ENCODE measurements around the gene SERAC1. TPM values are rescaled to one million over a fixed set of nuclear protein-coding genes. Genes with fewer than 3 reads are reported as not detected.
A peak's percentile ranks its signal among the peaks of the same experiment; 100 is the strongest.

Gene SERAC1
- total RNA-seq, 1 donor = 26.3 TPM

DNA sequence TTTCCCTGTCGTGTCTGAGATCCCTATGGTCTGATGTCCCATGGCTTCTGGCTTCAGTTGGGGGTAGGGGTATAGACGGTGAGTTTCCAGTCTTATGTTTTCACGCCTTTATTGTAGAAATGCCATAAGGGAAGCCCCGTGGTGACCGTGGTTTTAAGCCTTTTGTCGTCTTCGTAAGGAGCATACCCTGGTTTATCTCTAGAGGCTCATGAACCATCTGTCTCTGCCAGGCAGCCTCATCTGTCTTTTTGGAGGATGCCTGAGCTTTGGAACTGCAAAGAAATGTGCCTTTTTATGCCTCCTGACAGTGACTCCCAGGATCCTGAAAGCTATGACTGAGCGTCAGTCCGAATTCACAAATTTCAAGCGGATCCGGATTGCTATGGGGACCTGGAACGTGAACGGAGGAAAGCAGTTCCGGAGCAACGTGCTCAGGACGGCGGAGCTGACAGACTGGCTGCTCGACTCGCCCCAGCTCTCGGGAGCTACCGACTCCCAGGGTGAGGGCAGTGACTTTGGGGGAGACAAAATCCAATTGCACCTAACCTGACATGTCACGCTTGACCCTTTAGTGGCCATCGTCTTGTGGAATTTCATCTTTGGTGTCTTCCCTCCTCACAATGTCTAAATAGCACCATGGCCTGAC, 101.8 kb downstream of the SERAC1 start:
- no peak for DNase-seq (ENCODE audit: low read depth)
- TF ChIP-seq, protein P1, sequence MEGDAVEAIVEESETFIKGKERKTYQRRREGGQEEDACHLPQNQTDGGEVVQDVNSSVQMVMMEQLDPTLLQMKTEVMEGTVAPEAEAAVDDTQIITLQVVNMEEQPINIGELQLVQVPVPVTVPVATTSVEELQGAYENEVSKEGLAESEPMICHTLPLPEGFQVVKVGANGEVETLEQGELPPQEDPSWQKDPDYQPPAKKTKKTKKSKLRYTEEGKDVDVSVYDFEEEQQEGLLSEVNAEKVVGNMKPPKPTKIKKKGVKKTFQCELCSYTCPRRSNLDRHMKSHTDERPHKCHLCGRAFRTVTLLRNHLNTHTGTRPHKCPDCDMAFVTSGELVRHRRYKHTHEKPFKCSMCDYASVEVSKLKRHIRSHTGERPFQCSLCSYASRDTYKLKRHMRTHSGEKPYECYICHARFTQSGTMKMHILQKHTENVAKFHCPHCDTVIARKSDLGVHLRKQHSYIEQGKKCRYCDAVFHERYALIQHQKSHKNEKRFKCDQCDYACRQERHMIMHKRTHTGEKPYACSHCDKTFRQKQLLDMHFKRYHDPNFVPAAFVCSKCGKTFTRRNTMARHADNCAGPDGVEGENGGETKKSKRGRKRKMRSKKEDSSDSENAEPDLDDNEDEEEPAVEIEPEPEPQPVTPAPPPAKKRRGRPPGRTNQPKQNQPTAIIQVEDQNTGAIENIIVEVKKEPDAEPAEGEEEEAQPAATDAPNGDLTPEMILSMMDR (IDR thresholded peaks at IDR 0.05; ENCODE audit: insufficient read depth, low read depth, low read length) = no peak
- no peak overlapping the region for H3K4me3 ChIP-seq (ENCODE audit: low read depth, low read length)

DNA sequence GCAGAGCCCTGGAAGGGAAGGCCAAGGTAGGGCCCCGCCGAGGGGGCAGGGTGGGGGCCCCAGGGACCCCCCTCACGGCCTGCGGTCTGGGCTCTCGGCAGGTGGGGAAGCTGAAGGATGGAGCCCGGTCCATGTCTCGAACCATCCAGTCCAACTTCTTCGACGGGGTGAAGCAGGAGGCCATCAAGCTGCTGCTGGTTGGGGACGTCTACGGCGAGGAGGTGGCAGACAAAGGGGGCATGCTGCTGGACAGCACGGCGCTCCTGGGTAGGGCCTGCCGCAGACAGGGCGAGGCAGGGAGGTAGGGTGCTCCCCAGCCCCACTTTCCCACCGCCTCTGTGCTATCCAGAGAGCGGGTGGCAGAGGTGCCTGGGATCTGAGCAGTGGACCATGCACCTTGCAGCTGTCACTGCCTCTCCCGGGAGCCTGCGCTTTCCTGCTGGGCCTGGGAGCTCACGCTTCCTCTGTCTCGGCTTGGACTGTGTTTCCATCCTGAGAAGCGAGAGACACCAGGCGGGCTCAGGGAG, 103.3 kb downstream of the SERAC1 start:
- H3K4me3 ChIP-seq (ENCODE audit: low read depth, low read length) = no peak overlapping the region
- TF ChIP-seq, protein P1 (IDR thresholded peaks at IDR 0.05; ENCODE audit: insufficient read depth, low read depth, low read length) = no peak
- DNase-seq (ENCODE audit: low read depth) = no peak

DNA sequence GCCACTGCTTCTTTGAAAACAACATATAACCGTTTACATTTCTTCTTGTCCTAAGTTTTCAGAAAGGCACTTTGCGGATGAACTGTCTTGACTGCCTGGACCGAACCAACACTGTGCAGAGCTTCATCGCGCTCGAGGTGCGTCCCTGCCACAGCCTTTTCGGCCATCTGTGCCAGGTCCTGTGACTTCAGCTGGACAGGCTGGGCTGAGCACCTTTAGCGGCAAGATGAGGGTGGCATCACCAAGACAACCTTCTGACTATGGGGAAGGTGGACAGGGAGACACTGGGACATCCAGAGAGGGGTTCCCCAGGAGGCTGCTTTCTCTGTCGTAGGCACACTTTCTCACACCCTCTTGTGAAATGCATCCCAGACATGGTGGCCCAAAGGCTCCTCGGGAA, 104.3 kb downstream of the SERAC1 start:
- DNase-seq (ENCODE audit: low read depth) = no peak
- no peak overlapping the region for H3K4me3 ChIP-seq (ENCODE audit: low read depth, low read length)
- TF ChIP-seq, protein P1 (IDR thresholded peaks at IDR 0.05; ENCODE audit: insufficient read depth, low read depth, low read length) = no peak

DNA sequence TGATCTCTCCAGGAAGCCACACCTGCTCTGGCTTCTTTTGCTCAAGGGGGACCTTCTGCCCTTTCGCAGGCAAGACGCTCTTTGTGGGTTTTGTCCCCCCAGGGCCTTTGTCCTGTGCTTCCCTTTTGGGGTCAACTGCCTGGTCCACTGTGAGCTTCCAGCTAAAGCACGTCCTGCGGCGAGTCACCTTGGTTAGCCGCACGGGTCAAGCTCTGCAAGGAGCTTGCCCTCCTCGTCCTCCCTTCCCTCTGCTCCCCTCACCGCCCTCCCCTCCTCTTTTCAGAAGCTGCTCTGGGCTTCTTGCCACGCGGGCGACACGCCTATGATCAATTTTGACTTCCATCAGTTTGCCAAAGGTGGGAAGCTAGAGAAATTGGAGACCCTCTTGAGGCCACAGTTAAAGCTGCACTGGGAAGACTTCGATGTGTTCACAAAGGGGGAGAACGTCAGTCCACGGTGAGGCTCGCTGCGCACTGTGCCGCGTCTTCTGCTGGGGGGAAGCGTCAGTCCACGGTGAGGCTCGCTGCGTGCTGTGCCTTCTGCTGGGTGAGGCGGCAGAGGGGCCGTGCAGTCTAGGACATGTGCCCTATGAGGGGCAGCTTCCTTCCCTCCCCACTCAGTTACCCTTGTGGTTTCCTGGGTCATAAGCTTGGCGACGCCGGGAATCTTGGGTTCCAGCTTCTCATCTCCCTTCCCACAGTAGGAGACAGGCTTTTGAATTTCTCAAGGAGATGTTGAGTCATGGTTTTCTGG, 106.2 kb downstream of the SERAC1 start:
- no peak for DNase-seq (ENCODE audit: low read depth)

DNA sequence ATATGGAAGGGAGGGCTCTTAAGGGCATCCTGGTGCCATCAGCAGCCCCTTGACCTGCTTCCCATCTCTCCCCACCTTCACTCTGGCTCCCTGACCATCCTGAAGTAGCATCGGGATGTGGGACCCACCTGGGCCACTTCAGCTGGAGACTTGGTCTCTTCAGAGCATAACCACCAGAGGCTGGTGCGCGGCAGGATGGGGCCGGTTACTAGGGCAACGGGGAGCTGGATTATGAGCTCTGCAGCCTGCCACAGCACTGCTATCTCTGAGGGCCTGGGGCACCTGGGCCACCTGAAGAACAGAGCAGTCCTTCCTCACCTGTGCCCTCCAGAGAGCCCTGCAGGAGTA, 106.7 kb downstream of the SERAC1 start:
- DNase-seq (ENCODE audit: low read depth) = no peak
- H3K4me3 ChIP-seq (ENCODE audit: low read depth, low read length) = no peak overlapping the region
- TF ChIP-seq, protein P1 (IDR thresholded peaks at IDR 0.05; ENCODE audit: insufficient read depth, low read depth, low read length) = no peak

More for the DNA sequence above, 106.2 kb downstream of the SERAC1 start:
- TF ChIP-seq, protein P1 (IDR thresholded peaks at IDR 0.05; ENCODE audit: insufficient read depth, low read depth, low read length) = no peak
- no peak overlapping the region for H3K4me3 ChIP-seq (ENCODE audit: low read depth, low read length)

DNA sequence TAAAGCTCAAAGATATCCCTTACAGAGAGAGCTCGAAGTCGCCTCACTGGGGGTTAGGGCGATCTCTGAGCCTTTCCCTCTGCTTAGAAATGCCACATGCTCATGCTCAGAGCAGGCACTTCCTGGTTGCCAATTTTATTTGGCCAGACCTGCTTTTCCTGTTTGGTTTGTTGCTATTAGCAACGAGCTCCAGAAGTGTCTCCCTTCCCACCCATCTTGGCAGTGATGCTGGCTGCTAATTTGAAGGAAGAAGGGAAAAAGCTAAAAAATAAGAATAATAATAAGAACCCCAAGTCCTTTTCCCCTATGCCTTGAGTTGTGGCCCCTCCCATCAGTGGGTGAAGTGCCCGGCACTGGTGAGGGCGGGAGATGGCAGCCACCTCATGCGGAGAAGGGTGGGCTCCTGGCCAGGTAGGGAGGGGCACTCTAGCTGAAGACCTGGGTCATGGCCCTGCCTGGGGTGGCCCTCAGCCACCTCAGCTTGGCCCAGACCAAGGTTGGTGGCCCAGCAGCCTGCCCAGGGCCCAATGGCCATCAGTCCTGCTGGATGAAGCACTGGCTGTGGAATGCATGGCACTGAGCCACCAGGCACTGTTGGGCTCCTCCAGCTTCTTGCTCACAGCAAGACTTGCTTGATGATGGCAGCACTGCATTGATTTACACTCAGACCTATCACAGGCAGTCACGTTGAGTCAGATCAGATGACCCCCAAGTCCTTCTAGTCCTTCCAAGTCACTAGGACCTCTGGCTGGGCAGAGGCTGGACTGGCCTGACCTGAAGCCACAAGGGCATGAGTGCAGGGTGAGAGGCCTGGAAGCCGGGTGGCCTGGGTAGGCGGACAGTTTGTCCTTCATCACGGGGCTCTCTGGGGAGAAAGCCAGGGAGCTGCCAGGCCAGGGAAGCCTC, 107.4 kb downstream of the SERAC1 start:
- TF ChIP-seq, protein P1 (IDR thresholded peaks at IDR 0.05; ENCODE audit: insufficient read depth, low read depth, low read length) = no peak
- H3K4me3 ChIP-seq (ENCODE audit: low read depth, low read length) = no peak overlapping the region
- peak; percentile 86 for DNase-seq (ENCODE audit: low read depth)

All from fibroblast of villous mesenchyme (primary cell).